Measurements from ENCODE around the gene GHR.
"Not testable (repeated sequence)": the region's sequence is repeated elsewhere in the genome, so short reads cannot be mapped to it uniquely, and the experiment has no call there.

The GHR gene

DNA sequence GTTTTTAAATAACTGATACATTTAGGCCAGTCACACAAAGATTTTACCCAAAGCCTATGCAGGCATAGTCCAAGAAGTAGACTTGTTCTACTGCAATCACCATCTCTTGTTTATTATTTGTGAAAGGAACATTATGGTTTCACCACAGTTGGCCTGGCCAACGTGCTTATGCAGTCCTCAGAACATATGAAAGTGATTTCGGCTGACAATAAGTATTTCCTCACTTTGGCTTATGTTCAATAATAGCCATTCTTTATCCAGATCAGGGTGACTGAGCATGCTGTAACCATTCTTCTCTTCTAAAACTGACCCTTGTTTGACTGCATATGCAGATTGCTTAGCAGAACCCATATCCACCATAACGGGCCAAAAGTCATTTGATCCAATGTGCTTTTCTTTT, 256.8 kb downstream of the GHR start:
- in situ Hi-C loops (cut with MboI; ENCODE audit: low sequenced_read_pairs): no loop called here

GRCh38 chr5:42685078-42685477, 261.8 kb downstream of the GHR start:
- in situ Hi-C loops (cut with MboI; ENCODE audit: low sequenced_read_pairs): not testable (repeated sequence)

DNA sequence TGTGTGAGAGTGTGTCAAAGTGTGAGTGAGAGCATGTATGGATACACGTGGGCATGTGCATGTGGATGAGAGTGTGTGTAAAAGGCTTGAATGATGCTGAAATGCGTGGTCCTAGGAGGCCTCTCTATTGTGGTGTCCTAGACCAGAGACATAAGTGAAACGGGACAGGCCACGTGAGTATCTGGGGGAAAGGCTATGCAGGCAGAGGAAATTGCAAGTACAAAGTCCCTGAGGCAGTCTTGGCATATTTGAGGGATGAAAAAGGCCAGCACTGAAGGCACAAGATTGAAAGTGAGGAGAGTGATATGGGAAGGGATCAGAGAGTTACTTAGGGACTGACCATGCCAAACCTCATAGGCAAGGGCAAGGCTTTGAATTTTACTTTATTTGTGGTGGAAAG, 266.2 kb downstream of the GHR start:
- in situ Hi-C loops (cut with MboI; ENCODE audit: low sequenced_read_pairs): no loop called here

GRCh38 chr5:42691413-42691937, 268.2 kb downstream of the GHR start:
- in situ Hi-C loops (cut with MboI; ENCODE audit: low sequenced_read_pairs): no loop called here

DNA sequence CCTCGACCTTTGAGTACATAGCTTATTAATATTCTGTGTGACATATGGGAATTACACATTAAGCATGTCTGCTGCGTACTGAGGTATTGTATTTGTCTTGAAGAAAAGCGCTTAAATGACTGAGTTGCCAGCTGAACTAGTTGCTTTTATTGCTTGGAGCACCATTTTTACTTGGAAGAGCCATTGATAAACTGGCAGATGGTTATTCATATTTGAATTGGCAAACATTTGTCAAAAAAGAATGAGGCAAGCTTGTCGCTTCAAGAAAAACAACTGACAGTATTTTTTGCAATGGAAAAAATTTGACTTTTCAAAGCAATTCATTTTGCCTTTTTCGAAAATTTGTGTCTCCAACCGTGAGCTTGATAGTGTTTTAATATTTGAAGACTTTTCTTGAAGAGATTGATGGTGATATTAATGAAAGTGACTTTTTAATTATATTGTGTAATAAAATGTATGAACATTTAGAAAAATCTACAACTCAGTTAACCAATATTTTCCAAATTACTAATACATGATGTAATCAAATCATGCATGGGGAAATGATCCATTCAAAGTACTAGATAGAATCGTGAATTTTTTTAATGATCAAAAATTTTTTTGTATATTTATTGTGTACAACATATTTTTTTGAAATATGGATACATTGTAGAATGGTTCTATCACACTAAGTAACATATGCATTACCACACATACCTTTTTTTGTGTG, 278.3 kb downstream of the GHR start:
- in situ Hi-C loops (cut with MboI; ENCODE audit: low sequenced_read_pairs): no loop called here

- in situ Hi-C loops (cut with MboI; ENCODE audit: low sequenced_read_pairs): no loop called here
Observed at GRCh38 chr5:42703238-42703637, 280.0 kb downstream of the GHR start.

GRCh38 chr5:42715785-42716184, 292.5 kb downstream of the GHR start:
- in situ Hi-C loops (cut with MboI; ENCODE audit: low sequenced_read_pairs): no loop called here

DNA sequence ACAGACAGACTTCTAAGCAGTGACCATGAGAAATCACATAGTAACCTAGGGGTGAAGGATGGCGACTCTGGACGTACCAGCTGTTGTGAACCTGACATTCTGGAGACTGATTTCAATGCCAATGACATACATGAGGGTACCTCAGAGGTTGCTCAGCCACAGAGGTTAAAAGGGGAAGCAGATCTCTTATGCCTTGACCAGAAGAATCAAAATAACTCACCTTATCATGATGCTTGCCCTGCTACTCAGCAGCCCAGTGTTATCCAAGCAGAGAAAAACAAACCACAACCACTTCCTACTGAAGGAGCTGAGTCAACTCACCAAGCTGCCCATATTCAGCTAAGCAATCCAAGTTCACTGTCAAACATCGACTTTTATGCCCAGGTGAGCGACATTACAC, 295.4 kb downstream of the GHR start:
- in situ Hi-C loops (cut with MboI; ENCODE audit: low sequenced_read_pairs): no loop called here

GRCh38 chr5:42719034-42719433, 295.8 kb downstream of the GHR start:
- in situ Hi-C loops (cut with MboI; ENCODE audit: low sequenced_read_pairs): no loop called here

GRCh38 chr5:42720251-42720650, 297.0 kb downstream of the GHR start:
- in situ Hi-C loops (cut with MboI; ENCODE audit: low sequenced_read_pairs): no loop called here

- in situ Hi-C loops (cut with MboI; ENCODE audit: low sequenced_read_pairs): no loop called here
Observed at GRCh38 chr5:42721484-42721883, 298.2 kb downstream of the GHR start.

DNA sequence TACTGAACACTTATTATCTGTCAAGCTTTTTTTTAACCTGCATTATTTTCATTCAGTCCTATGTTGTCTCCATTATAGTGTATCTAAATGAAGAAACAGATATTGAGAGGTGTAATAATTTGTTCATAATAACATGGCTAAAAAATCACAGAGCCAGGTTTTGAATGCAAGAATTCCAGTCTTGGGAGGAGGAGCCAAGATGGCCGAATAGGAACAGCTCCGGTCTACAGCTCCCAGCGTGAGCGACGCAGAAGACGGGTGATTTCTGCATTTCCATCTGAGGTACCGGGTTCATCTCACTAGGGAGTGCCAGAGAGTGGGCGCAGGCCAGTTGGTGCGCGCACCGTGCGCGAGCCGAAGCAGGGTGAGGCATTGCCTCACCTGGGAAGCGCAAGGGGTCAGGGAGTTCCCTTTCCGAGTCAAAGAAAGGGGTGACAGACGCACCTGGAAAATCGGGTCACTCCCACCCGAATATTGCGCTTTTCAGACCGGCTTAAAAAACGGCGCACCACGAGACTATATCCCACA, 311.4 kb downstream of the GHR start:
- in situ Hi-C loops (cut with MboI; ENCODE audit: low sequenced_read_pairs): not testable (repeated sequence)

- in situ Hi-C loops (cut with MboI; ENCODE audit: low sequenced_read_pairs): no loop called here
Observed at GRCh38 chr5:42740920-42741319, 317.7 kb downstream of the GHR start.

DNA sequence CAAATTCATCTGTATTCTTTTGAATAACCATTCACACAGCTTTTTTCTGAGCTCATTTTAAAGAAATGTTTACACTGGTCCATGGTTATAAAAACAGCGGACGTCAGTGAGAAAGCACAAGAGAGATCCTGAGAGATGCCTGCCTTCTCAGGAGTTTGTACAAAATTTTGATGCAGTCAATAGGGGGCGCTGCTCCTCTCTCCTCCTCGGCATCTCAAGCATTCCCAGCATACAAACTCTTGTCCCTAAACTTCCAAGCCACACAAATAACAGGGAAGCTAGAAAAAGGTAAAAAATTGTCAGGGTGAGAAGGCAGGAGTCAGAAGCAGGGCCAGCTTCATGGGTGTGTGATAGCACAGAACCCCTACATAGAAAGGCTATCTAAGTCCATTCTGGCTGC, 322.2 kb downstream of the GHR start:
- in situ Hi-C loops (cut with MboI; ENCODE audit: low sequenced_read_pairs): no loop called here

GRCh38 chr5:42745856-42746255, 322.6 kb downstream of the GHR start:
- in situ Hi-C loops (cut with MboI; ENCODE audit: low sequenced_read_pairs): no loop called here

DNA sequence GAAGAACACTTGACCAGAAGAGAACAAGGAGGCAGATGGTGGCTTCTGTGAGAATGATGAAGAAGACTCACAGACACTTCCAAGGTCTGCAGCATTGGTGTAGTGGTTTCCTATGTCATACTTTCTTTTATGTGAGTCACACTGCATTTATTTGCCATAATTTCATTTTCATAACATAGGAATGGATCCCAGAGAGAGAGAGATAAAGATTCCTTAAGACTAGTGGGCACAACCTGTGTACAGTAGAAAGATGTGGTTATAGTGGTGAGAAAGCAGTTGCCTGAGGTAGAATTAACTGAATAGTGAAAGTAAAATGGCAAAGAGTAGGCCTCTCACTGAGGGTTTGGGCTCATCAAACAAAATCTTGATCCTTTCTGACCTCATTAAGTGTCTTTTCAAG, 325.8 kb downstream of the GHR start:
- in situ Hi-C loops (cut with MboI; ENCODE audit: low sequenced_read_pairs): no loop called here

DNA sequence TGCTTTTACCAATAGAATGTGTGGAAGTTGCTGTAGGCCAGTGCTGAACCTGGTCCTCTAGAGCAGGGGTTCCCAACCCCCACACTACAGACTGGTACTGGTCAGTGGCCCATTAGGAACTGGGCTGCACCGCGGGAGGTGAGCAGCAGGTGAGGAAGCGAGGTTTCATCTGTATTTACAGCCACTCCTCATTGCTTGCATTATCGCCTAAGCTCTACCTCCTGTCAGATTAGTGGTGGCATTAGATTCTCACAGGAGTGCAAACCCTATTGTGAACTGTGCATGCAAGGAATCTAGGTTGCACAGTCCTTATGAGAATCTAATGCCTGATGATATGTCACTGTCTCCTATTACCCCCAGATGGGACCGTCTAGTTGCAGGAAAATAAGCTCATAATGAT, 327.3 kb downstream of the GHR start:
- in situ Hi-C loops (cut with MboI; ENCODE audit: low sequenced_read_pairs): no loop called here

DNA sequence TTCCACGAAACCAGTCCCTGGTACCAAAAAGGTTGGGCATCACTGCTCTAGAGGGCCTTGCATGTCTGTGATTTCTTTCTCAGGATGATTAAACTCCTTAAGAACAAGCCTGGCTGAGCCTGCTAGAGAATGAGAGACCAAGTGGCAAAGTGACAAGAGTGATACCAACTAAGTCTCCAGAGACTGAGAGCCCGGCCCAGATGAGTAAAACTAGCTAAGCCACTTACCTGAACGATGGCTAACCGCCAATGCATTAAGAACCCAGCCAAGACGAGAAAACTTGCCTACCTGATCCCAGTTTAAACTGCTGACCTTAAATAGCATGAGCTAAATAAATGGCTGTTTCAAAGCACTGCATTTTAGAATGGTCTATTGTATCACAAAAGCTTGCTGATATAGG, 327.8 kb downstream of the GHR start:
- in situ Hi-C loops (cut with MboI; ENCODE audit: low sequenced_read_pairs): no loop called here

GRCh38 chr5:42753099-42753498, 329.9 kb downstream of the GHR start:
- in situ Hi-C loops (cut with MboI; ENCODE audit: low sequenced_read_pairs): no loop called here

DNA sequence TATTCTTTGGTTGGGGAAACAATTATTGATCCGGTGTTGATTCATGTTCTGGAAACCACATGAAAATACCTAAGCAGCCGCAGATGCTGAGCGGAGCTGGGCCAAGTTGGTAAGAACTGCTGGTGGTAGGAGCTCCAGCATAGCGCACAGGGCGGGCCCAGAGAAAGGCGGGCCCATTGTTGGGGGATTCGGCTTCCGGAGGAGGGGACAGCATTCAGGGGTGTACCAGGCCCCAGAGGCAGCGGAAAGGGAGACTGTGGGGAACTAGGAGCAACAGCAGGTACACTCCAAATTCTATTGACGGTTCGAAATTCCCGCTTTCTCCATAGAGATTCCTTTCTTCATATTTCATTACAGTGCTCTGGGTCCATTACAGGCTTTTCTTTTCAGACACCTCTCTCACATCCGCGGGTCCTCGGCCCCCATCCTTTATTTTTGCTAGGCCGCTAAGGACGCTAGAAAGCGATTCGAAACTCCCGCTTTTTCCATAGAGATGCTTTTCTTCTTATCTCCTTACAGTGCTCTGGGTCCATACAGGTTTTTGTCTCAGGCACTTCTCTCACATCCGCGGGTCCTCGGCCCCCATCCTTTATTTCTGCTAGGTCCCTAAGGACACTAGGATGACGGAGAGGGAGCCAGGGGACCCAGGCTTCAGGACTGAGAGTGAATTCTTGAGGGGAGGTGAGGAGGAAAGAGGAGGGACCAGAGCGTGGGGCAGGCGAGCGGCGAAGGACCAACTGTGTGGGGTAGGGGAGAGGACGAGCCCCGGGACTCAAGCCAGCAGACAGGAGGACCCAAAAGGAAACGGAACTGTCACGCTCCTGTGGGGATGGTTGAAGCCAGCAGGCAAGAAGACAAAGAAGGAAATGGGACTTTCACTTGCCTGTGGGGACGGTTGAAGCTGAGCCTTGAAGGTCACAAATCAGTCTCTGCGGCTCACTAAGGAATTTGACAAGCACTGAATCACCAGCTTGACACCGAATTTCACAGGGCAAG, 333.7 kb downstream of the GHR start, which contains the start of gene CCDC152:
CCDC152 (plus strand) TSS at position 213 of the 996 bp plus-strand sequence. CDS start 2,304 bp downstream, outside the sequence.
- in situ Hi-C loops (cut with MboI; ENCODE audit: low sequenced_read_pairs): no loop called here

DNA sequence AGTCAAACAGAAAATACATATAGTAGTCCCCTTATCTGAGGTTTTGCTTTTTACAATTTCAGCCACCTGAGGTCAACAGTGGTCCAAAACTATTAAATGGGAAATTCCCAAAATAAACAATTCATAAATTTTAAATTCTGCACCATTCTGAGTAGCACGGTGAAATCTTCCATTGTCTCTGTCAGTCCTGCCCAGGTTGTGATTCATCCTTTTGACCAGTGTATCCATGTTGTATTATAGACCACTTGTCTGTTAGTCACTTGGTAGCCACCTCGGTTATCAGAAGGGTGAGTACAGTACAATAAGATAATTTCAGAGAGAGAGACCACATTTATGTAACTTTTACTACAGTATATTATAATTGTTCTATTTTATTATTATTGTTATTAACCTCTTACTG, 336.2 kb downstream of the GHR start:
- in situ Hi-C loops (cut with MboI; ENCODE audit: low sequenced_read_pairs): no loop called here

Data from HL-60/S4 treated with retinoic acid at 250 ng/mL for 4 days and 3 days (cell line).